ENCODE results near the gene TCF4.

DNA sequence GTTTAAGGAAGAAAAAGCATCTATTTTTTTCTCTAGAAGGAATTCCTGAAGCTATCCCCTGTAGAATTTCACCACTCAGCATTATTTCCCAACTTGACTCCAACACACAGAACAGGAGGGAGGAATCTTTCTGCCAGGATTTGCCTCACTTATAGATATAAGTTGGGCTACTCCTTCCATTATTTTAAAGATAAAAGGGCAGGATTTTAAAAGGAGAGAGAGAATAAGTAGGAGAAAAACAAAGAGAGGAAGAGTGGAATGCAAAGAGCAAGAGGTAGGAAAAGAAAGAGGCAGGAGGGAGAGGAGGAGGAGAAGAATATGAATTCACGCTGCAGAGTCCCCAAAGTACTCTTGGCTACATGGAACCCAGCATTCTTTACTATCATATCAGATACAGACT is 182.5 kb downstream of the TCF4 start:
- TF ChIP-seq POLR2A (IDR thresholded peaks at IDR 0.05) (no peak), CTCF (IDR thresholded peaks at IDR 0.05) (no peak), EP300 (IDR thresholded peaks at IDR 0.05) (no peak), POLR2AphosphoS5 (IDR thresholded peaks at IDR 0.05) (no peak)

All from suprapubic skin (tissue), 4 donors.